SH-SY5Y (cell line): ENCODE results near the gene STX4.

Experiments
- GATA2 ChIP-seq: IDR thresholded peaks from 2 replicates; pipeline ENCODE4 v1.6.1; 2011; ENCODE audit warnings: mild to moderate bottlenecking, low read depth, low read length
- GATA3 ChIP-seq: IDR thresholded peaks from 2 replicates; pipeline ENCODE4 v1.6.1; 2011; ENCODE audit warnings: low read depth, mild to moderate bottlenecking, low read length, moderate library complexity

GRCh38 chr16:31032736-31033708 lies at the start of gene STX4:
- no peak for TF ChIP-seq GATA2
- no peak for TF ChIP-seq GATA3
